WTC11 (cell line): Measurements from ENCODE around the gene MSI2.

ENCODE experiments used
- KAT7 ChIP-seq: sonication (generic); formaldehyde crosslinking; IDR thresholded peaks from 2 replicates; pipeline ENCODE4 v1.8.1; 2023; ENCODE audit warnings: missing genetic modification reagents, mild to moderate bottlenecking, borderline replicate concordance
- NR2C2 ChIP-seq: sonication (generic); formaldehyde crosslinking; IDR thresholded peaks from 2 replicates; pipeline ENCODE4 v1.8.0; 2022; ENCODE audit warnings: mild to moderate bottlenecking, missing genetic modification reagents
- TF ChIP-seq, protein P1 (sequence below): fragments of 200-600 bp; IDR thresholded peaks from 2 replicates; pipeline ENCODE4 v1.8.0; 2022; ENCODE audit warnings: antibody characterized with exemption
- TF ChIP-seq, protein P2 (sequence below): fragments of 250-450 bp; sonication (Bioruptor Pico); IDR thresholded peaks from 2 replicates; pipeline ENCODE4 v2.1.2; 2022; ENCODE audit warnings: mild to moderate bottlenecking, moderate library complexity
- TF ChIP-seq, protein P3 (sequence below): sonication (generic); formaldehyde crosslinking; conservative IDR thresholded peaks from 2 replicates; pipeline ENCODE4 v1.8.1; 2022; ENCODE audit warnings: mild to moderate bottlenecking, missing genetic modification reagents

DNA sequence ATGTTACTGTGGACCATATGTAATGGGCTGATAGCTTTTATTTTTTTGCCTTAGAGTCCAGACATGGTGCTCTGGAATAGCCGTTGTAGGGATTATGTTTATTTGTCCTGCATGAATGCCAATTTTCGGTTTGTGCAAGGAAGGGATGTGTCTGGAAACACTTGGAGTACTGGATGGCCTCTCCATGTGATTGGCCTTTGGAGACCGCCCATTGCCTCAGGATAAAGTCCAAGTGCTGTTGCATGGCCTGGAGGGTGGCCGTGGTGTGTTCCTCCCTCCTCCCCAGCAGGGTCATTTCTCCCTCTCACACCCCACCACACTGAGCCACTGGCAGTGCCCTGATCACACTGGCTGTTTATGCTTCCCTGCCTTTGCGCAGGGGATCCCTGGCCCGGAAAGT is 93.9 kb downstream of the MSI2 start:
- TF ChIP-seq, protein P1, sequence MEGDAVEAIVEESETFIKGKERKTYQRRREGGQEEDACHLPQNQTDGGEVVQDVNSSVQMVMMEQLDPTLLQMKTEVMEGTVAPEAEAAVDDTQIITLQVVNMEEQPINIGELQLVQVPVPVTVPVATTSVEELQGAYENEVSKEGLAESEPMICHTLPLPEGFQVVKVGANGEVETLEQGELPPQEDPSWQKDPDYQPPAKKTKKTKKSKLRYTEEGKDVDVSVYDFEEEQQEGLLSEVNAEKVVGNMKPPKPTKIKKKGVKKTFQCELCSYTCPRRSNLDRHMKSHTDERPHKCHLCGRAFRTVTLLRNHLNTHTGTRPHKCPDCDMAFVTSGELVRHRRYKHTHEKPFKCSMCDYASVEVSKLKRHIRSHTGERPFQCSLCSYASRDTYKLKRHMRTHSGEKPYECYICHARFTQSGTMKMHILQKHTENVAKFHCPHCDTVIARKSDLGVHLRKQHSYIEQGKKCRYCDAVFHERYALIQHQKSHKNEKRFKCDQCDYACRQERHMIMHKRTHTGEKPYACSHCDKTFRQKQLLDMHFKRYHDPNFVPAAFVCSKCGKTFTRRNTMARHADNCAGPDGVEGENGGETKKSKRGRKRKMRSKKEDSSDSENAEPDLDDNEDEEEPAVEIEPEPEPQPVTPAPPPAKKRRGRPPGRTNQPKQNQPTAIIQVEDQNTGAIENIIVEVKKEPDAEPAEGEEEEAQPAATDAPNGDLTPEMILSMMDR, result no peak
- TF ChIP-seq KAT7 (no peak), NR2C2 (no peak)
- TF ChIP-seq, protein P2, sequence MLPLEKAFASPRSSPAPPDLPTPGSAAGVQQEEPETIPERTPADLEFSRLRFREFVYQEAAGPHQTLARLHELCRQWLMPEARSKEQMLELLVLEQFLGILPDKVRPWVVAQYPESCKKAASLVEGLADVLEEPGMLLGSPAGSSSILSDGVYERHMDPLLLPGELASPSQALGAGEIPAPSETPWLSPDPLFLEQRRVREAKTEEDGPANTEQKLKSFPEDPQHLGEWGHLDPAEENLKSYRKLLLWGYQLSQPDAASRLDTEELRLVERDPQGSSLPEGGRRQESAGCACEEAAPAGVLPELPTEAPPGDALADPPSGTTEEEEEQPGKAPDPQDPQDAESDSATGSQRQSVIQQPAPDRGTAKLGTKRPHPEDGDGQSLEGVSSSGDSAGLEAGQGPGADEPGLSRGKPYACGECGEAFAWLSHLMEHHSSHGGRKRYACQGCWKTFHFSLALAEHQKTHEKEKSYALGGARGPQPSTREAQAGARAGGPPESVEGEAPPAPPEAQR (CRISPR knock-in tag), result no peak
- TF ChIP-seq, protein P3, sequence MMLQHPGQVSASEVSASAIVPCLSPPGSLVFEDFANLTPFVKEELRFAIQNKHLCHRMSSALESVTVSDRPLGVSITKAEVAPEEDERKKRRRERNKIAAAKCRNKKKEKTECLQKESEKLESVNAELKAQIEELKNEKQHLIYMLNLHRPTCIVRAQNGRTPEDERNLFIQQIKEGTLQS (CRISPR knock-in tag), result no peak
